BJ (cell line): ENCODE results near the gene PGLYRP3. TPM values are rescaled to one million over a fixed set of nuclear protein-coding genes. Genes with fewer than 3 reads are reported as not detected.

Experiments
- CTCF ChIA-PET: fragments of 350-600 bp; formaldehyde crosslinking; extraction: SDS; loops from one replicate; lab custom pipeline; 2021; ENCODE audit warnings: antibody characterized with exemption, inconsistent platforms; lab: Yijun Ruan, JAX
- POLR2A ChIA-PET: fragments of 300-600 bp; sonication (Branson Sonifier 250); formaldehyde crosslinking; extraction: SDS; loops from one replicate; lab custom pipeline; 2021; ENCODE audit warnings: antibody characterized with exemption; lab: Charles Lee
- DNase-seq: peaks from one replicate; pipeline ENCODE4 v3.0.0-alpha.2; 2011; ENCODE audit warnings: low read depth
- H3K27me3 ChIP-seq: 2 replicates; pipeline ENCODE4 v1.6.0; 2011; ENCODE audit warnings: low read length; ENCODE audit not compliant: control insufficient read depth, insufficient read depth
- H3K36me3 ChIP-seq: 2 replicates; pipeline ENCODE4 v1.5.1; 2011; ENCODE audit warnings: low read length; ENCODE audit not compliant: control insufficient read depth, insufficient read depth
- H3K4me3 ChIP-seq: 2 replicates; pipeline ENCODE4 v1.5.1; 2011; ENCODE audit warnings: low read depth, mild to moderate bottlenecking, control low read depth, low read length
- polyA plus RNA-seq: library from polyadenylated mRNA; depleted of rRNA; stranded (reverse); fragments of >200 nt; gene quantifications from 2 replicates; pipeline ENCODE4 v1.2.3, GENCODE V29; 2011
- TF ChIP-seq, protein P1 (sequence below): IDR thresholded peaks from 2 replicates; pipeline ENCODE4 v1.5.1; 2011; ENCODE audit warnings: low read depth, mild to moderate bottlenecking, control low read depth, inconsistent platforms, low read length, moderate library complexity; ENCODE audit not compliant: insufficient read depth

PGLYRP3 gene
- polyA plus RNA-seq, 1 experiment: not detected

DNA sequence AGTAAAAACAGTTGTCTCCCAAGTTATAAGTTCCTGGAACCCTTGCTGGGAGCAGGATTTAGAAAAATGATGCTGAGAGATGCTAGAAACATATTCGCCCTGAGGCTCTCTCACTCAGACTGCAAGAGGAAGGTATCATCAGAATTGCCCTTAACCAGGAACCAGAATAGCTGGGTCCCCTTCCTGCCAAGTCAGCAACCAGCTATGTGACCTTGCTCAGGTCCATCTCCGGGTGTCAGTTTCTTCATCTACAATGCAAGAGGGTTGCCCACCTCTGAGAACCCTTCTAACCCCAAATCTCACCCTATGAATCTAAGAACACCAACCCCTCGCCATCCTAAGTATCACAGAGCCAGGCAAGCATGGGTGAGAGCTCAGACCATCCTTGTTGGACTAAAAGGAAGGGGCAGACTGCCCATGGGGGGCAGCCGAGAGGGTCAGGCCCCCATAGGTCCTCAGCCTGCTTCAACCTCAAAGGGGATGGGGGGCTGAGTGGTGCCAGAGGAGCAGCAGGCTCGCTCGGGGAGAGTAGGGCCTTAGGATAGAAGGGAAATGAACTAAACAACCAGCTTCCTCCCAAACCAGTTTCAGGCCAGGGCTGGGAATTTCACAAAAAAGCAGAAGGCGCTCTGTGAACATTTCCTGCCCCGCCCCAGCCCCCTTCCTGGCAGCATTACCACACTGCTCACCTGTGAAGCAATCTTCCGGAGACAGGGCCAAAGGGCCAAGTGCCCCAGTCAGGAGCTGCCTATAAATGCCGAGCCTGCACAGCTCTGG lies 44.5 kb upstream of the PGLYRP3 start:
- H3K36me3 ChIP-seq: no peaks in the 10 kb centered on the region
- no peak for DNase-seq
- ChIA-PET POLR2A (no interaction called here), CTCF (interaction anchor here (17.9 kb wide), 1 partner anchor 139 kb away, joined by 404 read pairs; no protein-coding TSS in a partner anchor)
- TF ChIP-seq, protein P1, sequence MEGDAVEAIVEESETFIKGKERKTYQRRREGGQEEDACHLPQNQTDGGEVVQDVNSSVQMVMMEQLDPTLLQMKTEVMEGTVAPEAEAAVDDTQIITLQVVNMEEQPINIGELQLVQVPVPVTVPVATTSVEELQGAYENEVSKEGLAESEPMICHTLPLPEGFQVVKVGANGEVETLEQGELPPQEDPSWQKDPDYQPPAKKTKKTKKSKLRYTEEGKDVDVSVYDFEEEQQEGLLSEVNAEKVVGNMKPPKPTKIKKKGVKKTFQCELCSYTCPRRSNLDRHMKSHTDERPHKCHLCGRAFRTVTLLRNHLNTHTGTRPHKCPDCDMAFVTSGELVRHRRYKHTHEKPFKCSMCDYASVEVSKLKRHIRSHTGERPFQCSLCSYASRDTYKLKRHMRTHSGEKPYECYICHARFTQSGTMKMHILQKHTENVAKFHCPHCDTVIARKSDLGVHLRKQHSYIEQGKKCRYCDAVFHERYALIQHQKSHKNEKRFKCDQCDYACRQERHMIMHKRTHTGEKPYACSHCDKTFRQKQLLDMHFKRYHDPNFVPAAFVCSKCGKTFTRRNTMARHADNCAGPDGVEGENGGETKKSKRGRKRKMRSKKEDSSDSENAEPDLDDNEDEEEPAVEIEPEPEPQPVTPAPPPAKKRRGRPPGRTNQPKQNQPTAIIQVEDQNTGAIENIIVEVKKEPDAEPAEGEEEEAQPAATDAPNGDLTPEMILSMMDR: no peak
- H3K27me3 ChIP-seq: peaks cover 2% of the 10 kb centered on the region; the same call in 1 of the 2 replicates
- no peak overlapping the region for H3K4me3 ChIP-seq

DNA sequence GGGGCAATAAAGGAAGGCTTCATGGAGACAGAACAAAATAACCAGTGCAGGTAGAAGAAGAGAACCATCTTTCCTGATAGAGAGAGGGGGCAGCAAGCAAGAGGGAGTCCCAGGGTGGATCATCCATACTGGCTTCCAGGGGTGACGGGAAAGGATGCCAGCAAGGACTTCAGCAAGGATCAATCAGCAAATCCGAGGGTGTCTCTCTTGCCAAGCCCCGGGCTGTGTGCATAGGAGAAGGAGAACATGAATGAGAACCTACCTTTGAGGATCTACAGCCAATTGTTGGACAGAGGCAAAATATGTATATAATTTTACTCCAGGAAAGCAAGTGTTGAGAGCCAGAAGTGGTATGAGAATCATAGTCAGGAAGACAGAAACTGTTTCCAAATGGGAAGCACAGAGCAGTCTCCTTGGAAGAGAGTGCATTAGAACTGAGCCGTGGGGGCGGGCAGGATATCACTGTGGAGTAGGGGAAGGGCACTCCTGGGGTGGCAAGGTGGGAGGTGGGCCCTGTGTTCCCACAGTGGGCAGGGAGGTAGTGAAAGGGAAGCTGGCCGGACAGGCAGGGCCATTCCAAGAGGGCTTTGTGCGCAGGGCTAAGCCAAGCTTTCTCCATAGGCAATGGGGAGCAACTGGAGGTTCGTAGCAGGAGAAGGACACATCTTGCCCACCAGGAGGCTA lies 43.8 kb upstream of the PGLYRP3 start:
- TF ChIP-seq, protein P1: no peak
- DNase-seq: no peak
- no peak overlapping the region for H3K4me3 ChIP-seq
- no peaks in the 10 kb centered on the region for H3K36me3 ChIP-seq
- POLR2A ChIA-PET: no interaction called here
- CTCF ChIA-PET: interaction anchor here (1.3 to 17.9 kb wide), 3 partner anchors 13 to 139 kb away, joined by 3 to 404 read pairs (median 4); no protein-coding TSS in a partner anchor
- peaks cover 2% of the 10 kb centered on the region; the same call in 1 of the 2 replicates for H3K27me3 ChIP-seq

DNA sequence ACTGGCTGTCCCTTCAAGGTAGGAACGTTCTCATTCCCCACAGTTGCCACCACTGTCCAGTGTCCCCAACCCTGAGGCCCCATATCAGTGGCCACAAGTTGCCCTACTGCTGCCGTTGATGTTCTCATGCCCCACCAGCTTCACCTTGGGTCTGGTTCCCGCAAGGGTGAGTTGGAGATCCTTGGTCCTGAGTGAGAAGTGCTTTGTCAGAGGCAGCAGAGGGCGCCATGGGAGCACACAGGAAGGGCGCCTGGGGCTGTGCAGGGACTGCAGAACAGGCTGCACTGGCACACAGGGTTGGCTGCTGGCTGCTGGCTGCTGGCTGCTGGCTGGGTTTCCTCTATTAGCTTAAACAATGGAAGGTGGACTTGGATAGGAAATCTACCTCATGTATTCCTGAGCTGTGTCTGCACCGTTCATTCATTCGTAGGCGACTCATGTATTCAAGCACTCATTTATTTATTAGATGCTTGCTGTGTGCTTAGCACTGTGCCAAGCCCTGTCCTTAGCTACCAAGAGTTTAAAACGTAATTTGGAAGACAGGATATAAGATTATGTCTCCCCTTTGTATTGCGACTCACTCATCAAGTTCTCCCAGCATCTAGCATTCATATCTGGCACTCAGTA lies 42.8 kb upstream of the PGLYRP3 start:
- Histone ChIP-seq H3K36me3 (no peaks in the 10 kb centered on the region), H3K27me3 (peaks cover 5% of the 10 kb centered on the region; the same call in 1 of the 2 replicates), H3K4me3 (no peak overlapping the region)
- no peak for DNase-seq
- POLR2A ChIA-PET: no interaction called here
- TF ChIP-seq, protein P1: peak; percentile 62
- CTCF ChIA-PET: interaction anchor here (0.7 to 17.9 kb wide), 13 partner anchors 10 to 396 kb away, joined by 3 to 404 read pairs (median 4); partner anchors contain the start of gene ILF2

DNA sequence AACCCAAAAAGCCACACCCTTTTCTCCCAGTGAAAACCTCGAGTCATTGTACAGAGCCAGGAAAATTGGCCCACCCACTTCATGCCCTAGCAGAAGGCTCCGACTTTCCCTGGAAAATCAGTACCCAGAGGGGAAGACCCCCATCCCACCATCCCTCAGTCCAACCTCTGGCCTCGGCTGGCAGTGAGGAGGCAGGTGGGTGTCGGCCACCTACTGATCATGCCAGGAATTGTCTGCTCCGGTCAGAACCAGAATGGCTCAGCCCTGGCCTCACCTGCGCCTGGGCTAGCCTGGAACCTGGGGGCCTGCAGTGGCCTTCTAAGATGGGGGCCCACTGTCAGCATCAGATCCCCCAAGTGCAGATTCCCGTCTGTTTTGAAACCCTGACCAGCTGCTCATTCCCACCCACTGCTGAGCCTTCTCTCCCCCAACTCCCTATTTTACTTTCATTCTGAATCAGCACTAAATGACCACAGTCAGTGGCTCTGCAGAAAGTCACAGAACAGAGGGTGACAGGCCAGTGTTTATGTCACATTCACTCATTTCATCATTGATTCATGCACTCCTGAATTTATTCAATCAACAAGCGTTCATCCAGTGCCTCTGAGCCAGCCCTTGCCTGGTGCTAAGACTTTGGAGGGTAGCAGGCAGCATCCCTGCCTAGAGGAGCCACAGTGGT lies 41.9 kb upstream of the PGLYRP3 start:
- DNase-seq: no peak
- Histone ChIP-seq H3K4me3 (no peak overlapping the region), H3K36me3 (no peaks in the 10 kb centered on the region), H3K27me3 (peaks cover 5% of the 10 kb centered on the region; the same call in 1 of the 2 replicates)
- POLR2A ChIA-PET: no interaction called here
- CTCF ChIA-PET: interaction anchor here (0.7 to 17.9 kb wide), 15 partner anchors 9 to 397 kb away, joined by 3 to 404 read pairs (median 4); no protein-coding TSS in a partner anchor
- TF ChIP-seq, protein P1: no peak
